ENCODE data around the gene NEK11.

- peak; percentile 3 for TF ChIP-seq CTCF (IDR thresholded peaks at IDR 0.05; ENCODE audit: poor library complexity)
- no peak for TF ChIP-seq EZH2 (IDR thresholded peaks at IDR 0.05; ENCODE audit: borderline replicate concordance)
These were observed 167.1 kb downstream of the NEK11 start for GRCh38 chr3:131193641-131194238.
